Vagina (tissue), 2 donors: ENCODE data around the gene NHERF2. TPM values are rescaled to one million over a fixed set of nuclear protein-coding genes. Genes with fewer than 3 reads are reported as not detected.

Experiments used
- DNase-seq, 2 donors: peaks; one replicate each; pipeline ENCODE4 v3.0.0-alpha.2; 2017; ENCODE audit errors: extremely low spot score in 2 of 2
- H3K27ac ChIP-seq: fragments of 200-600 bp; sonication (generic); one replicate; pipeline ENCODE4 v1.5.1; 2019
- H3K27me3 ChIP-seq: fragments of 200-600 bp; sonication (generic); one replicate; pipeline ENCODE4 v1.5.1; 2019
- H3K36me3 ChIP-seq, 2 donors: fragments of 200-600 bp; sonication (generic); one replicate each; pipeline ENCODE4 v1.5.1; 2017 to 2019
- H3K4me1 ChIP-seq: fragments of 200-600 bp; sonication (generic); one replicate; pipeline ENCODE4 v1.5.1; 2019
- H3K4me3 ChIP-seq, 2 donors: fragments of 200-600 bp; sonication (generic); 1 replicate in 1 of 2; 2 replicates in 1 of 2; pipeline ENCODE4 v1.5.1; 2016 to 2019
- H3K9me3 ChIP-seq: fragments of 200-600 bp; sonication (generic); one replicate; pipeline ENCODE4 v1.5.1; 2019
- POLR2A ChIP-seq, 2 donors: fragments of 450-650 bp; IDR thresholded peaks; one replicate each; pipeline ENCODE4 v1.6.1; 2017; ENCODE audit warnings: antibody characterized with exemption in 2 of 2, mild to moderate bottlenecking in 2 of 2, moderate library complexity in 2 of 2
- POLR2AphosphoS5 ChIP-seq, 2 donors: sonication (generic); formaldehyde crosslinking; IDR thresholded peaks; one replicate each; pipeline ENCODE4 v1.9.0; 2017; ENCODE audit warnings: antibody characterized with exemption in 2 of 2, mild to moderate bottlenecking in 2 of 2, low read depth in 1 of 2; ENCODE audit not compliant: insufficient read depth in 1 of 2
- intact Hi-C: fragments of 100-400 bp; cut with DNase I; formaldehyde crosslinking; loops from one replicate; pipeline ENCODE4 v1.15.1; 2023
- total RNA-seq: library from RNA; depleted of rRNA; stranded (reverse); fragments of >200 nt; gene quantifications from one replicate; pipeline ENCODE4 v1.2.3, GENCODE V29; 2016
- TF ChIP-seq, protein P1 (sequence below), 3 experiments: fragments of 450-650 bp in 2 of 3; fragments of 200-600 bp in 1 of 3; sonication (generic) in 1 of 3; IDR thresholded peaks; one replicate each; pipeline ENCODE4 v1.5.1; 2017 to 2019; ENCODE audit warnings: antibody characterized with exemption in 3 of 3, mild to moderate bottlenecking in 2 of 3, moderate library complexity in 2 of 3

The NHERF2 gene
- total RNA-seq, 1 donor from 2014 or later: 44.7 TPM

GRCh38 chr16:2076072-2076865, 49.6 kb downstream of the NHERF2 start:
- Histone ChIP-seq H3K27ac (no peak overlapping the region), H3K4me1 (no peaks in the 10 kb centered on the region), H3K27me3 (no peaks in the 10 kb centered on the region), H3K4me3 (no peak overlapping the region), H3K36me3 (peaks cover 0 to 79% of the 10 kb centered on the region in 2 donors), H3K9me3 (no peaks in the 10 kb centered on the region)
- intact Hi-C loops: no loop called here
- TF ChIP-seq POLR2AphosphoS5 (IDR thresholded peaks at IDR 0.05; ENCODE audit: insufficient read depth in 1 of 2, low read depth in 1 of 2): no peak
- TF ChIP-seq POLR2A (IDR thresholded peaks at IDR 0.05): no peak
- TF ChIP-seq, protein P1, sequence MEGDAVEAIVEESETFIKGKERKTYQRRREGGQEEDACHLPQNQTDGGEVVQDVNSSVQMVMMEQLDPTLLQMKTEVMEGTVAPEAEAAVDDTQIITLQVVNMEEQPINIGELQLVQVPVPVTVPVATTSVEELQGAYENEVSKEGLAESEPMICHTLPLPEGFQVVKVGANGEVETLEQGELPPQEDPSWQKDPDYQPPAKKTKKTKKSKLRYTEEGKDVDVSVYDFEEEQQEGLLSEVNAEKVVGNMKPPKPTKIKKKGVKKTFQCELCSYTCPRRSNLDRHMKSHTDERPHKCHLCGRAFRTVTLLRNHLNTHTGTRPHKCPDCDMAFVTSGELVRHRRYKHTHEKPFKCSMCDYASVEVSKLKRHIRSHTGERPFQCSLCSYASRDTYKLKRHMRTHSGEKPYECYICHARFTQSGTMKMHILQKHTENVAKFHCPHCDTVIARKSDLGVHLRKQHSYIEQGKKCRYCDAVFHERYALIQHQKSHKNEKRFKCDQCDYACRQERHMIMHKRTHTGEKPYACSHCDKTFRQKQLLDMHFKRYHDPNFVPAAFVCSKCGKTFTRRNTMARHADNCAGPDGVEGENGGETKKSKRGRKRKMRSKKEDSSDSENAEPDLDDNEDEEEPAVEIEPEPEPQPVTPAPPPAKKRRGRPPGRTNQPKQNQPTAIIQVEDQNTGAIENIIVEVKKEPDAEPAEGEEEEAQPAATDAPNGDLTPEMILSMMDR (IDR thresholded peaks at IDR 0.05): no peak
- no peak for DNase-seq

DNA sequence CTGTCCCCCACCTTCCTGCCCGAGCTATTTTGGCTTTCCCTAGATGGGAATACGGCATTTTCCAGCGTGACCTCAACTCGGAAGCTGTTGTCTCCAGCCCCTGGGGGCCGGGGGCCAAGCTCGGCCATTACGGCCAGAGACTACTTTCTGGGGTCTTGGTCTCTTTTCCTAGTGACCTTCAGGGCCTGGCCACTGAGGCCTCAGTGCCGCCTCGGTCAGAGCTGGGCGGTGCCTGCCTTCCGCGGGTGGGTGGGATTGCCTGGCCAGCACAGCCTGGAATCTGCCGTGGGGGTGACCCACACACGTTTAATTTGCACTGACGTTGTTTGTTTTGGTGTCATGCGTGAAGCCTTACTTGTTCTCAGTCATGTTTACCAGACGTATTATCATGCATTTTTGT, 50.3 kb downstream of the NHERF2 start:
- H3K27me3 ChIP-seq: no peaks in the 10 kb centered on the region
- intact Hi-C loops: no loop called here
- no peaks in the 10 kb centered on the region for H3K9me3 ChIP-seq
- H3K4me1 ChIP-seq: peaks cover 7% of the 10 kb centered on the region
- no peak for DNase-seq
- TF ChIP-seq POLR2AphosphoS5 (IDR thresholded peaks at IDR 0.05; ENCODE audit: insufficient read depth in 1 of 2, low read depth in 1 of 2): no peak
- TF ChIP-seq, protein P1 (IDR thresholded peaks at IDR 0.05): no peak
- no peak for TF ChIP-seq POLR2A (IDR thresholded peaks at IDR 0.05)
- H3K36me3 ChIP-seq: peaks cover 0 to 72% of the 10 kb centered on the region in 2 donors
- no peak overlapping the region for H3K27ac ChIP-seq
- H3K4me3 ChIP-seq: no peak overlapping the region

DNA sequence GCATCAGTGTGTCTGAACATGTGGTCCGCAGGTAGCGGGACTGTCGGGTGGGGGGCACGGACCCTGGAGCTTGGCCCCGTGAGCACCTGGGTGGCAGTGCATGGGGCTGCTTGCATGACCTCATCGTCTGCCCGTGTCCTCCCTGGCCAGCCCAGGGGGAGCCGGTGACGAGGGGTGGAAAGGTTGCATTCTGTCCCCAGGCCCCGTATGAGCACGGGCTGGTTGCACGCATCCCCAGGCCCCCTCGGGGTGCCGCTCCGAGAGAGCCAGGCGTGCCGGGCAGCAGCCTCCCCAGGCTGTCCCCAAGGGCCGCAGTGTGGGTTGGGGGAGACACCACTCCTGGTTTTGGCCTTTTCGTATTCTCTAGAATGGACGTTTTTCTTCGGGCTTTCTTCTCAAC, 51.0 kb downstream of the NHERF2 start:
- no peaks in the 10 kb centered on the region for H3K27me3 ChIP-seq
- no peak overlapping the region for H3K4me3 ChIP-seq
- H3K27ac ChIP-seq: no peak overlapping the region
- peaks cover 14% of the 10 kb centered on the region for H3K4me1 ChIP-seq
- DNase-seq: no peak
- H3K36me3 ChIP-seq: peaks cover 0 to 65% of the 10 kb centered on the region in 2 donors
- no peaks in the 10 kb centered on the region for H3K9me3 ChIP-seq
- intact Hi-C loops: no loop called here
- TF ChIP-seq, protein P1 (IDR thresholded peaks at IDR 0.05): no peak
- no peak for TF ChIP-seq POLR2AphosphoS5 (IDR thresholded peaks at IDR 0.05; ENCODE audit: insufficient read depth in 1 of 2, low read depth in 1 of 2)

DNA sequence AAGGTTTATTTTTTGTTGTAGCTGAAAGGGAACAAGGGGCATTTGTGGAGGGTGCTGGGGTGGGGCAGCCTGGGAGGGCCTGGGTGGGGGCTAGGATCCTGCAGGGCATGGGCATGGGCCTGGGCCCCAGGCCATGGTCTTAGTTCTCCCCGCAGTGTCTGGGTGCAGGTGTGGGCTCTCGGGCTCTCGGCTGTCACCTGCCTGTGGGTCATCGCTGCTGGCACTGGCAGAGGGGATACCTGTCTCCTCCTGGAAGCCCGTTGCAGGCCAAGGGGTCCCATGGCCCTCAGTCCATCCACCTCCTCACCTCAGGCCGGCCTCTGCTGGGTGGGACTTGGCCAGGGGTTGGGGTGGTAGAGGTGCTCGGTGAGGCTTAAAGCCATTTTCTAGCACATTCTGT, 51.4 kb downstream of the NHERF2 start:
- Histone ChIP-seq H3K27me3 (no peaks in the 10 kb centered on the region), H3K36me3 (peaks cover 0 to 61% of the 10 kb centered on the region in 2 donors), H3K27ac (no peak overlapping the region), H3K4me1 (peaks cover 18% of the 10 kb centered on the region), H3K9me3 (no peaks in the 10 kb centered on the region), H3K4me3 (no peak overlapping the region)
- DNase-seq: no peak
- intact Hi-C loops: no loop called here
- no peak for TF ChIP-seq POLR2AphosphoS5 (IDR thresholded peaks at IDR 0.05; ENCODE audit: insufficient read depth in 1 of 2, low read depth in 1 of 2)
- TF ChIP-seq, protein P1 (IDR thresholded peaks at IDR 0.05): no peak
- TF ChIP-seq POLR2A (IDR thresholded peaks at IDR 0.05): no peak

DNA sequence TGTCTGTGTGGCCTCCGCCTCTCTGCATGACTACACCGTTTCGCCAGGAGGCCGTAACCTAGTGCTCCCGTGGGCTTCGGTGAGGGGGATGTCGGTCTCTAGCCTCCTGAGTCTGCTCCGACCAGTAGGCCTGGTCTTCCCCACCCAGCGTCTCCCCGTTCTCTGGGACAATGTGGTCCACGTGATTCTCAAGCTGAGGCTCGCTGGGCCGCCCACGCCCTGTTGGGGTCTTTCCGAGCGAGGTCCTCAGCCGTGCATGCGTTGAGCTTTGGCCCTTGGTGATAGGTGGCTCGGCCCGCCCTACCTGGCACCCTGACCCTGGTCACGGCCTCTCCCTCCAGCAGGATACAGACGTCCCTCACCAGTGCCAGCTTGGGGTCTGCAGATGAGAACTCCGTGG, 52.0 kb downstream of the NHERF2 start:
- H3K9me3 ChIP-seq: no peaks in the 10 kb centered on the region
- H3K27ac ChIP-seq: no peak overlapping the region
- no peak for DNase-seq
- TF ChIP-seq POLR2AphosphoS5 (IDR thresholded peaks at IDR 0.05; ENCODE audit: insufficient read depth in 1 of 2, low read depth in 1 of 2): no peak
- TF ChIP-seq, protein P1 (IDR thresholded peaks at IDR 0.05): no peak
- no peak for TF ChIP-seq POLR2A (IDR thresholded peaks at IDR 0.05)
- H3K4me3 ChIP-seq: no peak overlapping the region
- H3K36me3 ChIP-seq: peaks cover 0 to 57% of the 10 kb centered on the region in 2 donors
- intact Hi-C loops: no loop called here
- H3K27me3 ChIP-seq: no peaks in the 10 kb centered on the region
- peaks cover 24% of the 10 kb centered on the region for H3K4me1 ChIP-seq
